GM18870 (cell line): Measurements from ENCODE around the gene FBLN2.
"Not testable (repeated sequence)": the region's sequence is repeated elsewhere in the genome, so short reads cannot be mapped to it uniquely, and the experiment has no call there.

ENCODE experiments used
- ATAC-seq: cut with Tn5 transposase; IDR thresholded peaks from one replicate; pipeline ENCODE4 v1.9.1; 2021; ENCODE audit warnings: moderate library complexity; ENCODE audit not compliant: unreplicated experiment

FBLN2 gene

DNA sequence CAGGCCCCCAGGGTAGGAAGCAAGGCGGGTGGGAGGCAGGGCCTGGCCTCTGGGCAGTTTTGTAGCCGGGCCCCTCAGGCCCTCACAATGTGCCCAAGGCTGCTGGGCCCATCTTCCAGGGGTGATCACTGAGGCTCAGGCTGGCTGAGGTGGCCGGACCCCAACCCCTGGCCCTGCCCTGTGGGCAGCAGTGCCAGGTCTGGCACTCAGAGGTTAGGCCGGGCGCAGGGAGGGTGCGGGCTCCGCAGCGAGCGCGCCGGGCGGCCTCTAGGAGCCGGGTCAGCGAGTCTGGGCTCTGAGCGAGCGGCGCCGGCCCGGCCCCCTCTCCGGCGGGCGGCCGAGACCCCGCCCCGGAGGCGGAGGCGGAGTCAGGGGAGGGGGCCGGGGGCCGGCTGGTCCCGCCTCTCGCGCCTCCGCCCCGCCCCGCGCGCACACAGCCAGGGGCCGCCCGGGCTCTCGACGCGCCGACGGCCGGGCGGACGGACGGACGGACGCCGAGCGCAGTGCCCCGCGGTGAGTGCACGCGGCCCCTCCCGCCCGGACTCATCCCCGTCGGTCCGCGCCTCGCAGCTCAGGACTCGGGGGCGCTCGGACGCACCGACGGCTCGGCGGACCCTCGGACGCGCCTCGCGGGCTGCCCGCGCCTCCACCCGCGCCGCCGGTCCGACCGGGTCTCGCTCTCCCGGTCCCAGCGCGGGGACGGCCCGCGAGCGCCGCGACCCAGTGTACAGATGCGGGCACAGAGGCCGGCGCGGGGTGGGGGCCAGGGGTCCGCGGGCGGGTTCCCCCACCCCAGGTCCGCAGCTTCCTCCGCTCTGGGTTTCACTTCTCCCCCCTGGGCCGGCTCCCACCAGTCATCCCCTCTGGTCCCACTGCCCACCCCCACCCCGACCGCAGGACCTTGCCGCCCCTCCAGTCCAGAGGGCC is at the start of gene FBLN2:
FBLN2 (plus strand) TSS at position 430 of the 927 bp plus-strand sequence. CDS start 21,231 bp downstream, outside the sequence.
- no peak for ATAC-seq

DNA sequence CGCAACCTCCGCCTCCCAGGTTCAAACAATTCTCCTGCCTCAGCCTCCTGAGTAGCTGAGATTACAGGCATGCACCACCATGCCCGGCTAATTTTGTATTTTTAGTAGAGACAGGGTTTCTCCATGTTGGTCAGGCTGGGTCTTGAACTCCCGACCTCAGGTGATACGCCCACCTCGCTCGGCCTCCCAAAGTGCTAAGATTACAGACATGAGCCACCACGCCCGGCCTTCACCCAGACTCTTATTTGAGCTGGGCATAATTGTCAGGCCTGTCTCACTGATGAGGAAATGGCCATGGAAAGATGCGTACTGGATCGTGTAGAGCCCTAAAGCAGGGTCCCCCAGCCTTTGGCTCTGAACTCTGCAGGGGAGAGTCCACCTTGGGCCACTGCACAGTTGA is 49.7 kb upstream of the FBLN2 start:
- ATAC-seq = not testable (repeated sequence)

DNA sequence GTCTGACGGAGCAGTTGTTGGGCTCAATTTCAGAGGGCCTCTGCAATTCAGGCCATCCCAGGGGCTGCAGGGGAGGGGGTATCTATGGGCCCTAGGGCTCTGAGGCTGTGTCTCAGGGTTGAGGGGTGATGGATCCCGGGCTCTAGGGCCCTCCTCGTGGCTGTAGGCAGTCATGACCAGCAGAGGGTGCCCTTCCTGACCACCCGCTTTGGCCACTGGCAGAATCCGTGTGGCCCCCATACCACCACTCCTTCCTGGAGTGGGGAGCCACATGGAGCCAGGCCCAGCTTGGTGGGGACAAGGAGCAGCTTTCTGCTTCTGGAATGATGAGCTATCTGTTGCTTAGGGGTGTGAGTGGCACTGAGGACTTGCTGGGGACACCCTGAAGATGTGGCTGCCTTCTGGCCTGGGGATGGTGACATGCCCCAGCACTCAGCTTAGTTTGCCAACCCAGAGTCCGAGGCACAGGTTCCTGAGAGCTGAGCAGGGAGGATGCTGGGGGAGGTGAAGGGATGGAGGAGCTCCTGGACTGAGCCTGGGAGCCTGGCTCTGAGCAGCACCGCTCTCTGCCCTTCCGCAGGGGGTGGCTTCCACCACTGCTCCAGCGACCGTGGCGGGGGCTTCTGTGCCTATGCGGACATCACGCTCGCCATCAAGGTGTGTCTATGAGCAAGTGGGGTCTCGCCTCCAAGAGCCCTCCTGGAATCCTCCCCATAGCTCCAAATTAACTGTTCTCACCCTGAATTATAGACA is 48.6 kb upstream of the FBLN2 start:
- ATAC-seq = no peak

DNA sequence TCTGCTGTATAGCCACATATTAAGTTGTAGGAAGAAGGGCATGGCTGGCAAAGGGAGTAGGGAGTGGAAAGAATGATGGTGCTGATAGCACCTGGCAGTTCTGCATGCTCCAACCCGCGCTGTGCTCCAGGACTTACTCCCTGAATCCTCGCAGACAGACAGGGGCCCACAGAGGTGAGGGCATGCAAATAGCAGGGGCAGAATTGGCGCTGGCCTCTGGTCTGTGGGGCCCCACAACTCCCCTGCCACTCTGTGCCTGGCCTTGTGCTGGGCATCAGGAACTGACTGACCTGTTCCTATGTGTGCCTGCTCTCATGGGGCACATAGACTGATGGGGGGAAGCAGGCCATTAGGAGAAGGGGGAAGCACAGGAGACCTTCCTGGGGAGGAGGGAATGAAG is 47.9 kb upstream of the FBLN2 start:
- no peak for ATAC-seq

DNA sequence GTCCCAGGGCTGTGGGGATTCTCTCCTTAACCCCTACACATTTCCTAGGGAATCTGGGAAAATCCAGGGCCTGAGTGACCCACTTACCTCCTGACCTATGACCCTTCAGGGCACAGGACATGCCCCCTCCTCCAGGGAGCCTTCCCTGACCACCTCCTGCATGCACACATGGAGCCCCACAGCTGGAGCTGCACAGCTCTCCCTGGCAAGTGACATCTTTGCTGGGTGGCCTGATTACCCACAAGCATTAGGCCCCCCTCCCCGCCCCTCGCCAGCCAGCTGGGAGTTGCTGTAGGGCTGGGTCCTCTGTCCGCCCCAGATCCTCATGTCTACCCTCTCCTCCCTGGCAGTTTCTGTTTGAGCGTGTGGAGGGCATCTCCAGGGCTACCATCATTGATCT is 47.4 kb upstream of the FBLN2 start:
- no peak for ATAC-seq

DNA sequence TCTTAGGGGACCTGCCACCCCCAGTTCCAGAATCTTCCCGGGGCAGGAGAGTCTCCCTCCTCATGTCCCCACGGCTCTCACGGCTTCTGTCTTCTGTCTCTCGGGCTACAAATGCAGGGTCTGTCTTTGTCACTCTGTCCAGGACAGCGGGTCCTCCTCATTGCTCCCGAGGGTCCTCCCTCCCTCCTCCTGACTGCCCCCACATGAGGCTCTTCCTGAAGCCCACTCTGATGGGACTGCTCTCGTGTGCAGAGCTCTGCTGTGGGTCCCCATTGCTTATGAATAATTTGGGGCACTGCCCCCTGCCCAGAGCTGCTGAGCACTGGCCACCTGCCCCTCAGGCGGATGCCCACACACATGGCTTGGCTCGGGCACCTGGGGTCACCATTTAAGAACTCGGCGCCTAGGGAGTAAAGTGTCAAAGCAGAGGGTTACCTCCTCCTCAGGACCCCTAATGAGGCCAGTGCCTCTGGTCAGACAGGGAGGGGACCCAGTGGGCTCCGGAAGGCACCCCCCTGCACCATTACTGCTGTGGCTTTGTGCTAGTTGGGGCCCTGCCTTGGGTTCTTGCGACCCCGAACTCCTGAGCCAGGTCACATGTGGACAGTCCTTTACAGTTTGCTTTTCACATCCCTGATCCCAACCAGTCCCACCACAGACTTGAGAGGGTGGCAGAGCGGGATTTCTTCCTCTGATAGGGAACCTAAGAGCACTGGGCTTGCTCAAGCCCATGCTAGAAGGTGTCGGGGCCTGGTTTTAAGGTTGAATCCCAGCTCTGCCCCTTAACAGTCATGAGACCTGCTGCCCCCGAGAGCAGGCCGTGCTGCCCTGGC is 46.8 kb upstream of the FBLN2 start:
- ATAC-seq = no peak

DNA sequence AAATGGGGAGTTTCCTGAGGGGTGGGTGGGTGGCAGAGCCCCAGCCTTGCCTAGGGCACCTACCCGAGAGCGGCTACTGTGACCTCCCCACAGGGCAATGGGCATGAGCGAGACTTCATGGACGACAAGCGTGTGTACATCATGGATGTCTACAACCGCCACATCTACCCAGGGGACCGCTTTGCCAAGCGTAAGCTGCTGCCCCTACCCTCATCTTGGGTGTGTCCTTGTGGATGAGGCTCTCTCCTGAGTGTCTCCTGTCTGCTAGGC is 46.2 kb upstream of the FBLN2 start:
- no peak for ATAC-seq

DNA sequence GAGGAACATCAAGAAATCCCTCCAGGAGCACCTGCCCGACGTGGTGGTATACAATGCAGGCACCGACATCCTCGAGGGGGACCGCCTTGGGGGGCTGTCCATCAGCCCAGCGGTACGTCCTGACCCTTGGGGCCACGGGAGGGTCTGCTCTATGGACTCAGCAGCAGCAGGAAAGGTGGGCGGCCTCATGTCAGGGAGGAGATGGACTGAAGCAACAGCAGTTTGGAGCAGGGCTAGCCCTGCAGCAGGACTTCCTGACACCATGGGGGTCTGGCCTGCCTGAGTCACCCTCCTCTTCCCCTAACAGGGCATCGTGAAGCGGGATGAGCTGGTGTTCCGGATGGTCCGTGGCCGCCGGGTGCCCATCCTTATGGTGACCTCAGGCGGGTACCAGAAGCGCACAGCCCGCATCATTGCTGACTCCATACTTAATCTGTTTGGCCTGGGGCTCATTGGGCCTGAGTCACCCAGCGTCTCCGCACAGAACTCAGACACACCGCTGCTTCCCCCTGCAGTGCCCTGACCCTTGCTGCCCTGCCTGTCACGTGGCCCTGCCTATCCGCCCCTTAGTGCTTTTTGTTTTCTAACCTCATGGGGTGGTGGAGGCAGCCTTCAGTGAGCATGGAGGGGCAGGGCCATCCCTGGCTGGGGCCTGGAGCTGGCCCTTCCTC is 44.6 kb upstream of the FBLN2 start:
- no peak for ATAC-seq

DNA sequence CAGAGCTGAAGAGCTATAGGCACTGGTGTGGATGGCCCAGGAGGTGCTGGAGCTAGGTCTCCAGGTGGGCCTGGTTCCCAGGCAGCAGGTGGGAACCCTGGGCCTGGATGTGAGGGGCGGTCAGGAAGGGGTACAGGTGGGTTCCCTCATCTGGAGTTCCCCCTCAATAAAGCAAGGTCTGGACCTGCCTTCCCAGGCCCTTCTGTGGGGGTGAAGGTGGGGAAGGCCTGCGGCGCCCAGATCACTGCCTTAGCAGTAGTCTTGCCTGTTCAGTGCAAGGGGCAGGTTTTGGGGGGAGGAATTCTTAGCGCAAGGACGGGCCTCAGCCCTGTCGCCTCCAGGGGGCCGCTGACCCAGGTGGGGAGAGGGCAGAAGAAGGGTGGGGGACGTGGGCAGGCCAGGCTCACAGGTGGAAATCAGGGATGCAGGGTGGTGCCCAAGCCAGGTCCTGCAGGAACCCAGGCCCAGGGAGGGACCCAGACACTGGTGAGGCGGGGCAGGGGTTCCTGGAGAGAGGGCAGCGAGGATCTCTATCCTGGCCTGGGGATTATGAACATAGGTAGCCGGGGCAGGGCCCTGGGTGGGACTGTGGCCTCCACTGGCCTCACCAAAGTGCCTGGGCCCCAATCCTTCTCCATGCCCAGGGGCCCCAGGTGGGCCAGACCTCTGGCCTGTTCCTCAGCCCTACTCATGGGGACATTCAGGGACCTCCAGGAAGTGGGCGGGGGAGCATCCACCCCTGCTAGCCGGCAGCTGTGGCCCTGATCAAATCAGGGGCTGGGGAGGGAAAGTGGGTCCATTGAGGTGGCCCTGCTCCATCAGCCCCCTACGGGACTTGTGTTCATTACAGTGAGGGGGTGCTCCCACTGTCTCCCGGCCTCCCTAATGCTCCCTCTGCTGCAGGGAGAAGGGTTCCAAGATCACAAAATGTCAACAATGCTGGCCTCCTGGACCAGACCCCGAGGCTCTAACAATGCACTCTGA is 43.5 kb upstream of the FBLN2 start:
- no peak for ATAC-seq

DNA sequence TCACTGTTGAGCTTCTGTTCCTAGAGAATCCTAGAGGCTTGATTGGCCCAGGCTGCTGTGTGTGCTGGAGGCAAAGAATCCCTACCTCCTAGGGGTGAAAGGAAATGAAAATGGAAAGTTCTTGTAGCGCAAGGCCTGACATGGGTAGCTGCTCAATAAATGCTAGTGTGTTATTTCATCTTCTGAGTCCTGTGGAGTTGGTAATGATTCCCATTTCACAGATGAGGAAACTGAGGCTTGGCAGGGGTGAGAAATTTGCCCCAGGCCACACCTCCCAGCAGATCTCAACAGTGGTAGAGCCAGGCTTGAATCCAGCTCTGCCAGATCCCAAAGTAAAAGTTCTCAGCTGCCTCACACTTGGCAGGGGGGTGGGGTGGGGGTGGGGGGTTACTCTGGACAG is 42.7 kb upstream of the FBLN2 start:
- no peak for ATAC-seq

DNA sequence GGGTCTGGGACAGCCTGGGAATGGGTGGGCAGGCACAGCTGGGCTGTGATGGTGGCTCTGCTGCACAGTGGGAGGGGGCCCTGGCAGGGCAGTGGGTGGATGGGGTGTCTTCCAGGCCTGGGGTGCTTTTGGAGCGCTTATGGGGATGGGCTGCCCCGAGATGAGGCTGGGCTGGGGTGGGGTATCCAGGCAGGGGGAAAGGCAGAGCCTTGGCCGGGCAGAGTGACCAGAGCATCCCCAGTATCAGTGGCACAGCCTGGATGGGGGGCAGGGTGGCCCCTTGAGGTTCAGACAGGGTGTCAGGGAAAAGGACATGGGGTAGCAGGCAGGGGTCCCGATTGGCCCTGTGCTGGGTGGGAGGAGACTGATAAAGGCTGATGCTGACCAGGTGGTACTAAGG is 42.2 kb upstream of the FBLN2 start:
- ATAC-seq = no peak

DNA sequence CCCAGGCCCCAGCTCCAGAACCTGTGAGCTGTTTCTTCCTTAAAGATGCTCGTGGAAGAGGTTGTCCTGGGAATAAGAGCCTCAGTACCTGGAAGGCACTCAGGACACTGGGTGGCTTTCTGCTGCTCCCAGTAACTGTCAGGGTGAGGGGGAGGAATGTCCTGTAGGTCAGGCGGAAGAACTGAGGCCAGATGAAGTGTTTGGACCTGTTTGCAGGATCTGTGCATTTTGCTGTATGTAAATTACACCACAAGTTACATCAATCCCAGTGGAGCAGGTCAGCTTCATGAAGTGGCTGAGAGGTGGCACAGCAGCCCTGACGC is 41.7 kb upstream of the FBLN2 start:
- no peak for ATAC-seq

DNA sequence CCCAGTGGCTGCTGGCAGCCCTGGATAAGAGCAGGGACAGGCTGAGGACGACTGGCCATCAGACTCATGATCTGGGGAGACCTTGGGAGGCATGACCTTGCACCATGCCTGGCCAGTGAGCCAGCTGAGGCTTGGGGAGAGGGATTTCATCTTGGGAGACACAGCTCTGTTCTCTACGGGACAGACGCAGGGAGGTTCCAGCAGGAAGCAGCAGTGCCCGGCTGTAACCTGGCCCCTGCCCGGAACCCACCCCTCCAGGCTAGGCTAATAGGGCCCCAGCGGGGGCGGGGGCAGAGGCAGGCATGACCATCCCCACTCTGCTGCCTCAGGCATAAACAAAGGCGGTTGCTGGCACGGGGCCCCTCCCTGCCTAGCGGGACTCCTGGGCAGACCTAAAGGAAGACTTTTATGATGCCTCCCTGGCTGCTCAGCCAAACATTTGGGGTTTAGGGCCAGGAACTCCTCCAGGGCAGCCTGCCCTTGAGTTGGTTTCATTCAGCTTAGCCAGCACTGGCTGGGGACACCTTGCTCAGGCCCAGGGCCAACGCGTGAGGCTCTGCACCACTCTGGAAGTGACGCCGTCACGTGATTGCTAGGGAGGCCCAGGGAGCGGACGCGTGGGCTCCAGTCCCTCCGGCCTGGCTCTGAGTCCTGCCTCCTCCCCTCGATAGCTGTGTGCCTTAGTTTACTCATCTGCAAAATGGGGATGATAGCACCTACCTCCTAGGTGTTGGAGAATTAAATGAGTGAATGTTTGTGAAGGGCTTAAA is 41.2 kb upstream of the FBLN2 start:
- ATAC-seq = no peak

DNA sequence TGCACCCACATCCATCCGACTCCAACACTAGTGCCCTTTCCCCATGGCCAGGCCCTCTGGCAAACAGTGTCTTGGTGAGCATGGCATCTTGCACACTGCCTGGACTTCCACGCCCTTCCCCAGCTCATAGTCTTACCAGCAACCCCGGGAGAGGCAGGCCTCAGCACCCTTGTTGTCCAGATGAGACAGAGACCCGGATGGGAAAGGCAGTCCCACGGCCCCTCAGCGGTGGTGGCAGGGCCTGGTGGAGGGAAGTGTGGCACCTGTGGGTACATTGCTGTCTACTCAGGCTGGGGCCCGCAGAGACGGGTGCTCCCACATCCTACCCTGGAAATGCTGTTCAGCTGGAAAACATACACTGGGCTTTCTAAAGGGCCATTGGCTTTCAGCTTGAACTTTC is 40.4 kb upstream of the FBLN2 start:
- ATAC-seq = no peak

DNA sequence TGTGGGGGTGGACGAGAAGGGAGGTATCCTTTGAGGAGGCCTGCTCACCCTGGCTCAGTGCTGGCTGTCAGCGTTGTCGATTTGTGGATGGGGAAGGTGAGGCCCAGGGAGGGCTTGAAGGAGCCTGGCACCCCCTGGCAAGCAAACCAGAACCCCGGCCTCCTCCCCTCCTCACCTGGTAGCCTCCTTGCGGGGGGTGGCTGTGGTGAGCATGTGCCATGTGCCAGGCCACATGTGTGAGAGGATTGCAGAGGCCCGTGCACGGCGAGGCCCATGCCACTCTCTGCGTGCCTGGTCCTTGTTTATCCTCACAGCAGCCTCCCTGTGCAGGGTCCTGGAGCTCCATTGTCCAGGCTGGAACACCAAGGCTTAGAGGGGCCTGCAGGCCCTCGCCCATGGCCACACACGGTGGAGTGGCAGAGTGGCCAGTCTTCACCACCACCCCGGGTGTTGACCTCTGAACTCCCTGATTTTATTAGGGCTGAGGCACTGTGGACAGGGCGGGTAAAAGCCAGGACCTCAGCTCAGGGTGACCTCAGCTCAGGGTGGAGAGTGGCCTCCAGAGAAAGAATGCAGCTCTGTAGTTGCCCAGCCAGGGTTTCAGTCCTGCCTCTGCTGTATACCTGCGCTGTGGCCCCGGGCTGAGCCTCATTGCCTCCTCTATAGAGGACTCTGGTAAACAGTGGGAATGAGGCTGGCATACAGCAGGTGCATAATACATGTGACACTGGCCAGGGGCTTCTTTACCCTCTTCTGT is 39.7 kb upstream of the FBLN2 start:
- no peak for ATAC-seq

DNA sequence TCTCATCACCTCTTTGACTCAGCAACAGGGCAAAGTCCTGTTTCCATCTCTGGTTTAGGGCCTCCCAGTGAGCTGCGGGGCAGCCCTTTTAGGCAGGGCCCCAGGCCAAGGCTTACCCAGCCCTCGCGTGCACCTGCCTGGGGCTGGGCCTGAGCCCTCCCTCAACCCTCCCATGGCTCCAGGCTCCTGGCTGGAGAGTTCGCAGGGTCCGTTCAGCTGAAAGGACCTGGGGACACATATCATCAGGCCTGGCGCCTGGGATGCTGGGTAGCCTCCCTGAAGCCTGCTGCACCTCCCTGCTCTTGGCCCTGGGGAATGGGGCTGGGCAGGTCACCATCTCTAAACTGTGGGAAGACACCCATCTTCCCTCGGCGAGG is 39.1 kb upstream of the FBLN2 start:
- ATAC-seq = no peak

DNA sequence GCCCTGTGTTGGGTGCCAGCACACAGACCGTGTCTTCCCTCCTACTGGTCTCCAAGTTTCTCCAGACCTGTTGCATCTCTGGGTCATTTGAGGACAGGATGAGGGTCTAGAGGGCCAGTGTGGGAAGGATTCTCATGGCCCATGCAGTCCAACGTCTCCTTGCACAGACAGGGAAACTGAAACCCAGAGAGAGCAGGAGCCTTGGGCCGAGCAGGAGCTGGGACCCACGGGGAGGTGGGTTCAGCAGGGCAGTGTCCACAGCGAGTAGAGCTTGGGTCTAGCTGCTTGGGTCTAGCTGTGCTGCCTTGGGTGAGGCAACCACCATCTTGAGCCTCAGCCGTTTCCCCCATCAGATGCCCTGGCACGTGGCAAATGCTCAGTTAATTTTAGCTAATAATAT is 36.5 kb upstream of the FBLN2 start:
- ATAC-seq = no peak

DNA sequence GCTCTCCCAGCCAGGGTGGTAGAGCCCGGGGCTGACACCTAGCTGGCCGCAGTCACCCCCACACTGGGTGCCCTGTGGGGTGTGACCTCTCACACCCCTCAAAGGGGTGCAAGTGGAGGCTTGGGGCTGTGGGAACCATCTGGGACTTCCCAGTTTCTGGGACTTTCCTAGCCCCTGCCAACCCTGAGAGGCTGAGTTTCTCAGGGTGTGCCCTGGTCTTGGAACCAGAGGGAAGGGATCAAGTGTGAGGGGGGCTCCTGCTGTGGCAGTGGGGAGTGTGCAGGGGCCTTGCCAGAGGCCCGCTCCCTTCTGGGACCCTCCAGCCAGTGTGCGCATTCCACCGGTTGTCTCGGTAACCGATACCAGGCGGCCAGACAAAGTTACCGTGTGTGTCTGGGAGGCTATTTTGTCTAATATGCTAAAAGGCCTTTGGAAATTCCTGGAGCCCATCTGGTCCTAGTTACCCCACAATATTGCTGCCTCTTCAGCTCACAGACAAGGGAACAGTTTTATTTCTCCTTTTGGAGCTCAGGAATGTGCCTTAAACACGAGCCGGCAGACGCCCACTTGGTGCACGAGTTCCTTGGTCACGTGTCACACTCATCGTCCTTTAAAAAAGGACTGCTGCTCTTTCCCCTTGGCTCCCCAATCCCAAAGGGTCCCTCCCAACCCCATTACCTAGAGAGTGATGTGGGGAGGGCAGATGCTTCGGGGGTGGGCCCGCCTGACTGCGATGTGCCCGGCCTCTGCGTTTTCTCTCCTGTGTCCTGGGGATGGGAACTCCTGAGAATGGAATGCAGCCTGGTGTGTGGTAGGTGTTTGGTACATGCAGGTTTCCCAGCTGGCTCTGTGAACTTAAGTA is 35.6 kb upstream of the FBLN2 start:
- no peak for ATAC-seq
